Measurements from ENCODE around the gene SNX18.
"Not testable (repeated sequence)": the region's sequence is repeated elsewhere in the genome, so short reads cannot be mapped to it uniquely, and the experiment has no call there.

SNX18 gene

GRCh38 chr5:54531546-54531945 is 14.0 kb downstream of the SNX18 start:
- ATAC-seq (ENCODE audit: low read depth): peak; percentile 53; the same call in 2 of the 3 replicates
- Histone ChIP-seq H3K4me1 (ENCODE audit: insufficient read depth, poor library complexity, severe bottlenecking) (peaks cover 28% of the 10 kb centered on the region), H3K4me3 (ENCODE audit: severe bottlenecking) (no peak overlapping the region), H3K36me3 (ENCODE audit: low read depth) (no peaks in the 10 kb centered on the region), H3K27me3 (ENCODE audit: insufficient read depth, poor library complexity, severe bottlenecking) (no peaks in the 10 kb centered on the region), H3K9me3 (ENCODE audit: severe bottlenecking) (no peaks in the 10 kb centered on the region), H3K27ac (ENCODE audit: poor library complexity, severe bottlenecking) (peak overlapping the region; percentile 48)
- no peak for TF ChIP-seq CTCF (IDR thresholded peaks at IDR 0.05; ENCODE audit: poor library complexity, severe bottlenecking)
- DNase-seq (ENCODE audit: low spot score): no peak

GRCh38 chr5:54533541-54534190 is 16.1 kb downstream of the SNX18 start:
- TF ChIP-seq CTCF (IDR thresholded peaks at IDR 0.05; ENCODE audit: poor library complexity, severe bottlenecking): no peak
- Histone ChIP-seq H3K4me3 (ENCODE audit: severe bottlenecking) (no peak overlapping the region), H3K27me3 (ENCODE audit: insufficient read depth, poor library complexity, severe bottlenecking) (no peaks in the 10 kb centered on the region), H3K9me3 (ENCODE audit: severe bottlenecking) (no peaks in the 10 kb centered on the region), H3K36me3 (ENCODE audit: low read depth) (no peaks in the 10 kb centered on the region), H3K27ac (ENCODE audit: poor library complexity, severe bottlenecking) (no peak overlapping the region), H3K4me1 (ENCODE audit: insufficient read depth, poor library complexity, severe bottlenecking) (peaks cover 28% of the 10 kb centered on the region)
- DNase-seq (ENCODE audit: low spot score): no peak
- no peak for ATAC-seq (ENCODE audit: low read depth)

GRCh38 chr5:54534191-54535004 is 16.8 kb downstream of the SNX18 start:
- Histone ChIP-seq H3K9me3 (ENCODE audit: severe bottlenecking) (no peaks in the 10 kb centered on the region), H3K36me3 (ENCODE audit: low read depth) (no peaks in the 10 kb centered on the region), H3K27me3 (ENCODE audit: insufficient read depth, poor library complexity, severe bottlenecking) (no peaks in the 10 kb centered on the region), H3K4me3 (ENCODE audit: severe bottlenecking) (no peak overlapping the region), H3K4me1 (ENCODE audit: insufficient read depth, poor library complexity, severe bottlenecking) (peaks cover 28% of the 10 kb centered on the region), H3K27ac (ENCODE audit: poor library complexity, severe bottlenecking) (no peak overlapping the region)
- no peak for ATAC-seq (ENCODE audit: low read depth)
- no peak for DNase-seq (ENCODE audit: low spot score)
- no peak for TF ChIP-seq CTCF (IDR thresholded peaks at IDR 0.05; ENCODE audit: poor library complexity, severe bottlenecking)

GRCh38 chr5:54535149-54535844 is 17.7 kb downstream of the SNX18 start:
- DNase-seq (ENCODE audit: low spot score): no peak
- no peaks in the 10 kb centered on the region for H3K9me3 ChIP-seq (ENCODE audit: severe bottlenecking)
- no peak for TF ChIP-seq CTCF (IDR thresholded peaks at IDR 0.05; ENCODE audit: poor library complexity, severe bottlenecking)
- no peak overlapping the region for H3K27ac ChIP-seq (ENCODE audit: poor library complexity, severe bottlenecking)
- H3K4me3 ChIP-seq (ENCODE audit: severe bottlenecking): no peak overlapping the region
- peaks cover 23% of the 10 kb centered on the region for H3K4me1 ChIP-seq (ENCODE audit: insufficient read depth, poor library complexity, severe bottlenecking)
- no peaks in the 10 kb centered on the region for H3K27me3 ChIP-seq (ENCODE audit: insufficient read depth, poor library complexity, severe bottlenecking)
- no peaks in the 10 kb centered on the region for H3K36me3 ChIP-seq (ENCODE audit: low read depth)
- ATAC-seq (ENCODE audit: low read depth): no peak

- peaks cover 12% of the 10 kb centered on the region for H3K4me1 ChIP-seq (ENCODE audit: insufficient read depth, poor library complexity, severe bottlenecking)
- not testable (repeated sequence) for H3K27ac ChIP-seq (ENCODE audit: poor library complexity, severe bottlenecking); H3K36me3 ChIP-seq (ENCODE audit: low read depth); H3K9me3 ChIP-seq (ENCODE audit: severe bottlenecking); ATAC-seq (ENCODE audit: low read depth); DNase-seq (ENCODE audit: low spot score); H3K27me3 ChIP-seq (ENCODE audit: insufficient read depth, poor library complexity, severe bottlenecking); H3K4me3 ChIP-seq (ENCODE audit: severe bottlenecking)
Measured at GRCh38 chr5:54536375-54536774, 18.8 kb downstream of the SNX18 start.

- DNase-seq (ENCODE audit: low spot score); ATAC-seq (ENCODE audit: low read depth); H3K27me3 ChIP-seq (ENCODE audit: insufficient read depth, poor library complexity, severe bottlenecking); H3K9me3 ChIP-seq (ENCODE audit: severe bottlenecking); H3K36me3 ChIP-seq (ENCODE audit: low read depth); H3K4me3 ChIP-seq (ENCODE audit: severe bottlenecking); H3K4me1 ChIP-seq (ENCODE audit: insufficient read depth, poor library complexity, severe bottlenecking); H3K27ac ChIP-seq (ENCODE audit: poor library complexity, severe bottlenecking): not testable (repeated sequence)
Measured at GRCh38 chr5:54536861-54537260, 19.3 kb downstream of the SNX18 start.

Data from RWPE2 (cell line).